ENCODE measurements around the gene SERPINA6.
A peak's percentile ranks its signal among the peaks of the same experiment; 100 is the strongest.
"Not testable (repeated sequence)": the region's sequence is repeated elsewhere in the genome, so short reads cannot be mapped to it uniquely, and the experiment has no call there.

The SERPINA6 gene

DNA sequence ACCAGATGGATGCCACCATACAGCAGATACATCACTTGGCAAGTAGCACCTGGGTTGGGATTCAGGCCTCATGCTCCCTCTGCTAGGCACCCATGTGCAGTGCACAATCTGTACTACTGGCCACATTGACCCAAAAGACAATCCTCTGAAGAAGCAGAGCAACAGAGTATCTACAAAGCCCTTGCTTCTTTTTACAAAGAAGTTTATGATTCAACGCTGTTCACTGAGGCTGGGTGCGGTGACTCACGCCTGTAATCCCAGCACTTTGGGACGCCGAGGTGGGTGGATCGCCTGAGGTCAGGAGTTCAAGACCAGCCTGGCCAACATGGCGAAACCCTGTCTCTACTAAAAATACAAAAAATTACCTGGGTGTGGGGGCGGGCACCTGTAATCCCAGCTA, 31.1 kb upstream of the SERPINA6 start:
- not testable (repeated sequence) for H3K4me1 ChIP-seq (ENCODE audit: control insufficient read depth, insufficient read depth, low read length, unreplicated experiment); H3K79me2 ChIP-seq (ENCODE audit: control insufficient read depth, insufficient read depth, low read length, unreplicated experiment); H3K27ac ChIP-seq (ENCODE audit: low read depth, low read length); H3K4me3 ChIP-seq (ENCODE audit: low read depth, low read length); H2AFZ ChIP-seq (ENCODE audit: low read length, unreplicated experiment); H3K27me3 ChIP-seq (ENCODE audit: insufficient read depth, low read length); H3K36me3 ChIP-seq (ENCODE audit: insufficient read depth, low read length)

DNA sequence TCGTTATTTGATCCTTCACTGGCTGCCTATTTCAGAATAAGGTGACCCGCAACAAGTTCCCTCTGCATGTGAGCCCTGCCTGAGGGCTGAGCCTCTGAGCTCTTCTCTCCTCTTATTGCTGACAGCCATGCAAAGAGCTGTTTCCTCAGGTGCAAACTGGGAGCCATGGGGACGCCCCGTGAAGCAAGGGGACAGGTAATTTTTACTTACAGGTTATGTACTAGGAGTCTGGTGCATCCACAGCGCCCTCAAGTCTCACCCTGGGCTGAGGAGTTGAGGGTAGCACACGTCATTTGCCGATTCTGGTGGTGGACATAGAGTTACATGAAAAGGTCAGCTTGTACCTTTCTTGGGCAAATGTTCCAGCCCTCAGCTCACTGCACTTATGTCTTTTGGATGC, 26.1 kb upstream of the SERPINA6 start:
- Histone ChIP-seq H3K27ac (ENCODE audit: low read depth, low read length) (no peak overlapping the region), H3K4me3 (ENCODE audit: low read depth, low read length) (no peak overlapping the region), H3K36me3 (ENCODE audit: insufficient read depth, low read length) (no peaks in the 10 kb centered on the region)

DNA sequence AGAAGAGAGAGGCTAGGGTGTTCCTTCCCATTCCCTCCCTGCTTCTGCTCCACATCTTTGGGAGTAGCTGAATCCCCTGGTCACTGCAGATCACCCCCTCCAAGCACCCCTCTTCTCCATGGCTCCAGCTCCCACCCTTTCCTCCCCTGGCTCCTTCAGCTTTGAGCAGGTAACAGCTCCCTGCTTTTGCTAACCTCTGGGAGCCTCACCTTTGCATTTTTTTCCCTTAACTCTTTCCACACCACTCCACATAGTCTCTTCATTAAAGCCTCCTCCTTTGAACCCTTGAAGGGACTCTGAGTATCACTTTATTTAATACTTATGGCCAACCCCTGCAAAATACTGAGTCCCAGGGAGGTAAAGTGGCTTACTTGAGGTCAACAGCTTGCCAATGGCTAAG, 25.7 kb upstream of the SERPINA6 start:
- Histone ChIP-seq H3K27ac (ENCODE audit: low read depth, low read length) (no peak overlapping the region), H3K4me1 (ENCODE audit: control insufficient read depth, insufficient read depth, low read length, unreplicated experiment) (peaks cover 30% of the 10 kb centered on the region), H3K27me3 (ENCODE audit: insufficient read depth, low read length) (no peaks in the 10 kb centered on the region), H3K4me3 (ENCODE audit: low read depth, low read length) (no peak overlapping the region), H3K79me2 (ENCODE audit: control insufficient read depth, insufficient read depth, low read length, unreplicated experiment) (no peaks in the 10 kb centered on the region), H3K36me3 (ENCODE audit: insufficient read depth, low read length) (no peaks in the 10 kb centered on the region), H2AFZ (ENCODE audit: low read length, unreplicated experiment) (no peak overlapping the region)

More for the DNA sequence above, 26.1 kb upstream of the SERPINA6 start:
- H2AFZ ChIP-seq (ENCODE audit: low read length, unreplicated experiment), result no peak overlapping the region
- no peaks in the 10 kb centered on the region for H3K79me2 ChIP-seq (ENCODE audit: control insufficient read depth, insufficient read depth, low read length, unreplicated experiment)
- H3K27me3 ChIP-seq (ENCODE audit: insufficient read depth, low read length), result no peaks in the 10 kb centered on the region
- peaks cover 26% of the 10 kb centered on the region for H3K4me1 ChIP-seq (ENCODE audit: control insufficient read depth, insufficient read depth, low read length, unreplicated experiment)

DNA sequence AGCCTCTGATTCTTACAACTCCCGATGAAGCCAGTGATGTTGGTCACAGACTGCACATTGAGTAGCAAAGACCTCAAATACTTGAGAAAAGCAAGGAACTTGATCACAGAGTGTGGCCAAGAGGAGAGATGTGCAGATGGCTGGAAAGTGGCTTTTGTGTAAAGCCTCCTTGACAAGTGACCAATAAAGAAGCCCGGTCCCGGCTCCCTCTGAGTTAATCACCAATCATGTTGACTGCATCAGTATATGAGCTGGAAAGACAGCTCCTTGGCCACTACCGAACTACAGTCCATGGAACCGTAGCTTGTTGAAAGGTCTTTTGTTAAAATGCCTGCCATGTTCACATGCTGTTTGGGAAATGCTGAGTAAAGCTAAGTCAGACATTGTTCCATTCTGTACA, 23.7 kb upstream of the SERPINA6 start:
- H3K79me2 ChIP-seq (ENCODE audit: control insufficient read depth, insufficient read depth, low read length, unreplicated experiment), result no peaks in the 10 kb centered on the region
- H3K36me3 ChIP-seq (ENCODE audit: insufficient read depth, low read length), result no peaks in the 10 kb centered on the region
- no peak overlapping the region for H3K4me3 ChIP-seq (ENCODE audit: low read depth, low read length)
- H3K4me1 ChIP-seq (ENCODE audit: control insufficient read depth, insufficient read depth, low read length, unreplicated experiment), result peaks cover 44% of the 10 kb centered on the region
- no peaks in the 10 kb centered on the region for H3K27me3 ChIP-seq (ENCODE audit: insufficient read depth, low read length)
- H2AFZ ChIP-seq (ENCODE audit: low read length, unreplicated experiment), result no peak overlapping the region
- peak overlapping the region; percentile 92 for H3K27ac ChIP-seq (ENCODE audit: low read depth, low read length)

DNA sequence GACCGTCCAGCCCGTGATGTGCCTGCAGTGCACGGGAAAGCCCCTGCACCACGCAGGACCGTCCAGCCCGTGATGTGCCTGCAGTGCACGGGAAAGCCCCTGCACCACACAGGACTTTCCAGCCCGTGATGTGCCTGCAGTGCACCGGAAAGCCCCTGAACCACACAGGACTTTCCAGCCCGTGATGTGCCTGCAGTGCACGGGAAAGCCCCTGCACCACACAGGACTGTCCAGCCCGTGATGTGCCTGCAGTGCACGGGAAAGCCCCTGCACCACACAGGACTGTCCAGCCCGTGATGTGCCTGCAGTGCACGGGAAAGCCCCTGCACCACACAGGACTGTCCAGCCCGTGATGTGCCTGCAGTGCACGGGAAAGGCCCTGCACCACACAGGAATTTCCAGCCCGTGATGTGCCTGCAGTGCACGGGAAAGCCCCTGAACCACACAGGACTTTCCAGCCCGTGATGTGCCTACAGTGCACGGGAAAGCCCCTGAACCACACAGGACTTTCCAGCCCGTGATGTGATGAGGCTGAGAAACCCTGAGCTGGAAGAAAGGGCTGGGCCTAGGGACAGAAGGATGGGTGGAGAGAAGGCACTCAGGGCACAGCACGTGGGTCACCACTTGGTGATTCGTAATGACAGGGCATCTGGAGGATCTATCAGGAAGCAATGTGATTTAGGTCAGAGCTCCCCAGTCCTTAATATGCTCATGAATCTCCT, 23.1 kb upstream of the SERPINA6 start:
- not testable (repeated sequence) for H2AFZ ChIP-seq (ENCODE audit: low read length, unreplicated experiment); H3K27me3 ChIP-seq (ENCODE audit: insufficient read depth, low read length); H3K36me3 ChIP-seq (ENCODE audit: insufficient read depth, low read length); H3K79me2 ChIP-seq (ENCODE audit: control insufficient read depth, insufficient read depth, low read length, unreplicated experiment); H3K4me3 ChIP-seq (ENCODE audit: low read depth, low read length)
- H3K27ac ChIP-seq (ENCODE audit: low read depth, low read length), result peak overlapping the region; percentile 94
- H3K4me1 ChIP-seq (ENCODE audit: control insufficient read depth, insufficient read depth, low read length, unreplicated experiment), result peaks cover 50% of the 10 kb centered on the region

DNA sequence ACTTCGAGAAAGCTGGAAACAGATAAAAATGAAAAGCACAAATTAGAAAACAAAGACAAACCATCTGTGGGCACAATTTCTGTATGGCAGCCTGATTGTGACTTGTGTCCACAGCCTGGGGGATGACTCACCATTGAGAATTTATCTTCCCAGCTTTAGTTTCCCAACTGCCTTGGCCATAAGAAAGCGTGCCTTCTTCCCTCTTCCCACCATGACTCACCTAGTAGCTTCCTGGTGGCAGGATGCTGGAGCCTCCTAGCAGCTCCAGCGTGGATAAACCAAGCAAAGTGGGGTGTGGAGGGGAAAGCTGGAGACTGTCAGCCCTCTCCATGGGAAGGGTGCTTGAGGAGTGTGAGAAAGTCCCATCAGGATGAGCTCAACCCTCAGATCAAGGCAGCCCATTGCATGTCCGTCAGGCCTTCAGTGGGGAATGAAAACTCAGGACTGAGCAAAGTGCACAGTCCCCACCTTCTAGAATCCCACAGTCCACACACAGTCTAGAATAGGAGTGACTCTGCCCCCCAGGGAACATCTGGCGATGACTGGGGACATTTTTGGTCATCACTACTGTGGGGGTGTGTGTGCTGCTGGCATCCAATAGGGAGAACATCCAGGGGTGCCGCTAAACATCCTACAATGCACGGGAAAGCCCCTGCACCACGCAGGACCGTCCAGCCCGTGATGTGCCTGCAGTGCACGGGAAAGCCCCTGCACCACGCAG, 22.4 kb upstream of the SERPINA6 start:
- Histone ChIP-seq H3K27ac (ENCODE audit: low read depth, low read length) (peak overlapping the region; percentile 94), H3K36me3 (ENCODE audit: insufficient read depth, low read length) (no peaks in the 10 kb centered on the region), H3K27me3 (ENCODE audit: insufficient read depth, low read length) (no peaks in the 10 kb centered on the region), H3K4me1 (ENCODE audit: control insufficient read depth, insufficient read depth, low read length, unreplicated experiment) (peaks cover 51% of the 10 kb centered on the region), H3K4me3 (ENCODE audit: low read depth, low read length) (peak overlapping the region; percentile 20; the same call in 1 of the 2 replicates), H3K79me2 (ENCODE audit: control insufficient read depth, insufficient read depth, low read length, unreplicated experiment) (no peaks in the 10 kb centered on the region), H2AFZ (ENCODE audit: low read length, unreplicated experiment) (no peak overlapping the region)

DNA sequence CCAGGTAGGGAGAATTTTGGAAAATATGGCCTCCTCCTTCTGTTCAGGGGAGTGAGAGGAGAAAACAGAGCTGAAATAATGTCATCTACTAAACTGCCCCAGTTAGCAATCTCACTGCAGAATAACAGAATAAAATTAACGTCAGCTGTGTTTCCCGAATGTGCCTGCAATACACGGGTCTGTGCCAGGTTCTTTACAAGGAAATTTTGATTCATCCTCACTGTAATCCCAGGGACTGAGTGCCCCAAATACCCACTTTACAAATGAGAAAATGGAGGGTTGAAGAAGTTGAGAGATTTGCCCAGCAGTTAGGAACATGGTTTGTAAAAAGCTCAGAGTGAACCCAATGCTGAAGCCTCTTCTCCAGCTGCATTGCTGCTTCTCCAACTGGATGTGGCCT, 21.3 kb upstream of the SERPINA6 start:
- H3K4me1 ChIP-seq (ENCODE audit: control insufficient read depth, insufficient read depth, low read length, unreplicated experiment), result peaks cover 51% of the 10 kb centered on the region
- no peaks in the 10 kb centered on the region for H3K36me3 ChIP-seq (ENCODE audit: insufficient read depth, low read length)
- no peaks in the 10 kb centered on the region for H3K79me2 ChIP-seq (ENCODE audit: control insufficient read depth, insufficient read depth, low read length, unreplicated experiment)
- H3K27ac ChIP-seq (ENCODE audit: low read depth, low read length), result peak overlapping the region; percentile 94
- H3K4me3 ChIP-seq (ENCODE audit: low read depth, low read length), result no peak overlapping the region
- H2AFZ ChIP-seq (ENCODE audit: low read length, unreplicated experiment), result no peak overlapping the region
- no peaks in the 10 kb centered on the region for H3K27me3 ChIP-seq (ENCODE audit: insufficient read depth, low read length)

DNA sequence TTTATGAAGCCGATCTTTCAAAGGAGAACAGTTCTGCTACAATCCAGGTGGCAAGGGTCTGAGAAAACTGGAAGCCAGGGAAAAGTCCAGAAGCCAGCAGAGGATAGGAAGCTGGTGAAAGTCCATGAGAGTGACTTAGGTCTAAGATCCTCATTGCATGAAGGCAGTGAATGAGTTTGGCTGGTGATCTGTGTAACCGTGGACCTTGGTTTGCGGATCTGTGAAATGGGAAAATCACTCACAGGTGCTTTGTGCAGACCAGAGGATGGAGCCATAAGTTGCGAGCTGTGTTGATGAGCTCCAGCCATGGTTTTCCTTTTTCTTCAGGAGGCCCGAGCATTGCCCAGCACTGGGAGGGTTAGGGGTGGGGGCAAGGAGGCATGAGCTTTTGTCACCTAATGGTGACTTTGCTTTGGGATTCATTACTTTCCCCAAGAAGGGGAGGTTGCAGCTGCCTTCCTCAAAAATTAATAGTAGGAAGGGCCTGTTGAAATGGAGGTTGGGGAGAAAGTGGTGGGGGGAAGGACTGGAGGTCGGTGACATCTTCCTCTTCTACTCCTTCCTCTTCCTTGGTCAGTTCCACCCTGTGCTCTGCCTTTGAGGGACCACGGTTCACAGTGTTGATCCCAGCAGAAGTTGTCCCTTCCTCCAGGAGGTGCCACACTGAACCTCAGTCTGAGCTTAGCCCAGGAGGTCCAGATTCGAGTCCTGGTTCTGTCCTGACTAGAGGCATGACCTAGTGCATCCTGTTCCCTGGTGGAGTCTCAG, 20.3 kb upstream of the SERPINA6 start:
- H3K27me3 ChIP-seq (ENCODE audit: insufficient read depth, low read length), result no peaks in the 10 kb centered on the region
- H3K4me1 ChIP-seq (ENCODE audit: control insufficient read depth, insufficient read depth, low read length, unreplicated experiment), result peaks cover 51% of the 10 kb centered on the region
- H3K36me3 ChIP-seq (ENCODE audit: insufficient read depth, low read length), result no peaks in the 10 kb centered on the region
- H3K4me3 ChIP-seq (ENCODE audit: low read depth, low read length), result no peak overlapping the region
- no peak overlapping the region for H2AFZ ChIP-seq (ENCODE audit: low read length, unreplicated experiment)
- H3K27ac ChIP-seq (ENCODE audit: low read depth, low read length), result peak overlapping the region; percentile 94; the same call in 1 of the 2 replicates
- H3K79me2 ChIP-seq (ENCODE audit: control insufficient read depth, insufficient read depth, low read length, unreplicated experiment), result no peaks in the 10 kb centered on the region

DNA sequence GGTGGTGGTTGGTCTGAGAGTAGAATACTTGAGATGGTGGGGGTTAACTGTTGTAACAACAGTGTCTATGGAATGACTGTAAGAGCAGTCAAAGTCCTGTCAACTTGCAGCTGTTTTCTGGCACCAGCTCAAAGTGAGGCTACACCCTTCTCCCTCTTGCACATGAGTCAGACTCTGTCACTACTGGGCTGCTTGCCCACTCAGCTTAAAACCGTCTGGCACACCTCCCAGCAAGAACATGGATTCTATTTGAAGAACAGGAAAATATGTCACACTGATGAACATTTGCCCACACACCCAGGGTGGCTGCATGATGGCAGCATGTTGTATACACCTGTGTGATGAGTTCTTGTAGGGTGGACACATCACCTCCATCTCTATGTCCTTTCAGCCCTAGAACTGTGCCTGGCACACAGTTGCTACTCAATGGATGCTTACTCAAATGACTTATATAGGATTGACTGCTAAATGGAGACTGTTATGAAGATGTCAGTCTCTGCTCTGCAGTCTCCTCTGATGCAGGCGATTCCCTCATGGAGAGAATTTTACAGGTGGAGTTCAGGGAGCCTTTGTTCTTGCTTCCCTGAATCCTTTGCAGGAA, 19.3 kb upstream of the SERPINA6 start:
- peak overlapping the region; percentile 71 for H2AFZ ChIP-seq (ENCODE audit: low read length, unreplicated experiment)
- no peaks in the 10 kb centered on the region for H3K27me3 ChIP-seq (ENCODE audit: insufficient read depth, low read length)
- H3K27ac ChIP-seq (ENCODE audit: low read depth, low read length), result peak overlapping the region; percentile 94
- no peaks in the 10 kb centered on the region for H3K79me2 ChIP-seq (ENCODE audit: control insufficient read depth, insufficient read depth, low read length, unreplicated experiment)
- H3K4me1 ChIP-seq (ENCODE audit: control insufficient read depth, insufficient read depth, low read length, unreplicated experiment), result peaks cover 53% of the 10 kb centered on the region
- H3K36me3 ChIP-seq (ENCODE audit: insufficient read depth, low read length), result no peaks in the 10 kb centered on the region
- H3K4me3 ChIP-seq (ENCODE audit: low read depth, low read length), result peak overlapping the region; percentile 51; the same call in 1 of the 2 replicates

DNA sequence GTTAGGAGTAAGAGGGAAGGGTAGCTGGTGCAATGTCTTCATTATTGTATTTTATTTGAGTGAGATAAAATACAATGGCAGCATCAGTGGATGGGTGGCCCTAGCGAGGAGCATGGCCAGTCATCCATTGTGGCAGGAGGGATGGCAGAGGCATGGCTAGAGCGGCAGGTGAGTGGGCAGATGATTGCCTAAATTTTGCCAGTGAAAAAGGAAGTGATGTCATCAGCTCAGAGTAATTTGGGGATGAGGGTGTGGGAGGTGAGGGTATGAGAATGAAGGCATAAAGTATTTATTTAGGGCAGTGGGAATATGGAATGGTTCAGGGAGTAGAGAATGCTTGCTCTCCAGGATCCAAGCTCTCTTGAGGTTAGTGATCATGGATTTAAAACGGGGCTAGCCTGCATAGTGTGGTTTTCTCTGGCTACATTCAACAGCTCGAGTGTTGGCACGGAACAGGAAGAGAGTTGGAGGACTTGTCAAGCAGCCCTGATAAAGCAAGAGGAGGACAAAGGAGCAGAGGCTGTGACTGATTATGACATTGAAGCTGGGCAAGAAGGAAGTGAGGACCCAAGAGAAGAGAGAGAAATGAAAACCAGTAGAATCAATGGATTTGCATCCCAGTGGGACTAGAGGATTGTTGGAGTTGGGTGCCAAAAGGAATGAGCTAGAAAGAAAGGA, 18.7 kb upstream of the SERPINA6 start:
- Histone ChIP-seq H3K27me3 (ENCODE audit: insufficient read depth, low read length) (no peaks in the 10 kb centered on the region), H3K79me2 (ENCODE audit: control insufficient read depth, insufficient read depth, low read length, unreplicated experiment) (no peaks in the 10 kb centered on the region), H2AFZ (ENCODE audit: low read length, unreplicated experiment) (peak overlapping the region; percentile 71), H3K36me3 (ENCODE audit: insufficient read depth, low read length) (no peaks in the 10 kb centered on the region), H3K27ac (ENCODE audit: low read depth, low read length) (peak overlapping the region; percentile 94), H3K4me3 (ENCODE audit: low read depth, low read length) (peak overlapping the region; percentile 51; the same call in 1 of the 2 replicates), H3K4me1 (ENCODE audit: control insufficient read depth, insufficient read depth, low read length, unreplicated experiment) (peaks cover 51% of the 10 kb centered on the region)
